HepG2 (cell line): ENCODE data around the gene PIK3C3. TPM values are rescaled to one million over a fixed set of nuclear protein-coding genes. Genes with fewer than 3 reads are reported as not detected.

Experiments
- DPF2 ChIP-seq: sonication (generic); formaldehyde crosslinking; IDR thresholded peaks from 2 replicates; pipeline ENCODE4 v1.4.0; 2020; ENCODE audit warnings: mild to moderate bottlenecking, low read depth, missing genetic modification reagents, borderline replicate concordance
- FOXA1 ChIP-seq, 2 experiments: fragments of 450-650 bp in 1 of 2; sonication (generic) in 1 of 2; formaldehyde crosslinking in 1 of 2; IDR thresholded peaks; 2 replicates each; pipeline versions ENCODE4 v1.4.0 to v1.6.1; 2016 to 2020; ENCODE audit warnings: missing genetic modification reagents in 1 of 2
- HINFP ChIP-seq: sonication (generic); formaldehyde crosslinking; IDR thresholded peaks from 2 replicates; pipeline ENCODE4 v1.4.0; 2020; ENCODE audit warnings: low read depth, mild to moderate bottlenecking, missing genetic modification reagents
- HOXA3 ChIP-seq: sonication (generic); formaldehyde crosslinking; IDR thresholded peaks from 2 replicates; pipeline ENCODE4 v1.5.0; 2020; ENCODE audit warnings: missing genetic modification reagents
- HOXD1 ChIP-seq: sonication (generic); formaldehyde crosslinking; IDR thresholded peaks from 2 replicates; pipeline ENCODE4 v1.5.0; 2020; ENCODE audit warnings: missing genetic modification reagents
- ZBTB20 ChIP-seq: sonication (generic); formaldehyde crosslinking; IDR thresholded peaks from 2 replicates; pipeline ENCODE4 v1.8.1; 2023; ENCODE audit warnings: missing genetic modification reagents, low read depth, mild to moderate bottlenecking, borderline replicate concordance
- ZXDC ChIP-seq: sonication (generic); formaldehyde crosslinking; IDR thresholded peaks from 2 replicates; pipeline ENCODE4 v1.5.0; 2020; ENCODE audit warnings: mild to moderate bottlenecking, missing genetic modification reagents
- polyA plus RNA-seq, 8 experiments: library from polyadenylated mRNA; depleted of rRNA in 3 of 8; stranded (reverse) in 7 of 8; unstranded in 1 of 8; fragments of >200 nt; fragmentation: Illumina TruSeq in 4 of 8; extraction: Trizol in 4 of 8; gene quantifications; 2 replicates each; pipeline versions ENCODE4 v1.2.1 to v1.2.3, GENCODE V29; 2011 to 2016; ENCODE audit warnings: low read depth in 4 of 8, missing spikeins in 1 of 8, mixed read lengths in 1 of 8; ENCODE audit not compliant: insufficient read depth in 1 of 8
- total RNA-seq, 5 experiments: library from RNA; depleted of rRNA; stranded (reverse); fragments of >200 nt; fragmentation: Illumina TruSeq; extraction: Trizol; gene quantifications; 2 replicates each; pipeline ENCODE4 v1.2.3, GENCODE V29; 2016; ENCODE audit warnings: low read depth in 1 of 5

The PIK3C3 gene
- total and polyA plus RNA-seq, 2 of the 13 experiments (the other 11 are each of a cell fraction or from before 2014, with no cell fraction given), result 42.8 to 46.4 TPM

- no peak for TF ChIP-seq ZXDC (CRISPR knock-in tag)
- no peak for TF ChIP-seq HOXD1 (CRISPR knock-in tag)
- no peak for TF ChIP-seq FOXA1 (IDR thresholded peaks at IDR 0.05)
- no peak for TF ChIP-seq FOXA1 (CRISPR knock-in tag; IDR thresholded peaks at IDR 0.05)
- no peak for TF ChIP-seq DPF2 (CRISPR knock-in tag)
- TF ChIP-seq HINFP (CRISPR knock-in tag), result no peak
- TF ChIP-seq ZBTB20 (CRISPR knock-in tag), result peak; percentile 63; the same call in 1 of the 2 replicates
- peak; percentile 90 for TF ChIP-seq HOXA3 (CRISPR knock-in tag)
Observed at GRCh38 chr18:41954827-41955613, at the start of gene PIK3C3 (continued).
